Measurements from ENCODE around the gene CCNG2.
"Not testable (repeated sequence)": the region's sequence is repeated elsewhere in the genome, so short reads cannot be mapped to it uniquely, and the experiment has no call there.

CCNG2 gene

DNA sequence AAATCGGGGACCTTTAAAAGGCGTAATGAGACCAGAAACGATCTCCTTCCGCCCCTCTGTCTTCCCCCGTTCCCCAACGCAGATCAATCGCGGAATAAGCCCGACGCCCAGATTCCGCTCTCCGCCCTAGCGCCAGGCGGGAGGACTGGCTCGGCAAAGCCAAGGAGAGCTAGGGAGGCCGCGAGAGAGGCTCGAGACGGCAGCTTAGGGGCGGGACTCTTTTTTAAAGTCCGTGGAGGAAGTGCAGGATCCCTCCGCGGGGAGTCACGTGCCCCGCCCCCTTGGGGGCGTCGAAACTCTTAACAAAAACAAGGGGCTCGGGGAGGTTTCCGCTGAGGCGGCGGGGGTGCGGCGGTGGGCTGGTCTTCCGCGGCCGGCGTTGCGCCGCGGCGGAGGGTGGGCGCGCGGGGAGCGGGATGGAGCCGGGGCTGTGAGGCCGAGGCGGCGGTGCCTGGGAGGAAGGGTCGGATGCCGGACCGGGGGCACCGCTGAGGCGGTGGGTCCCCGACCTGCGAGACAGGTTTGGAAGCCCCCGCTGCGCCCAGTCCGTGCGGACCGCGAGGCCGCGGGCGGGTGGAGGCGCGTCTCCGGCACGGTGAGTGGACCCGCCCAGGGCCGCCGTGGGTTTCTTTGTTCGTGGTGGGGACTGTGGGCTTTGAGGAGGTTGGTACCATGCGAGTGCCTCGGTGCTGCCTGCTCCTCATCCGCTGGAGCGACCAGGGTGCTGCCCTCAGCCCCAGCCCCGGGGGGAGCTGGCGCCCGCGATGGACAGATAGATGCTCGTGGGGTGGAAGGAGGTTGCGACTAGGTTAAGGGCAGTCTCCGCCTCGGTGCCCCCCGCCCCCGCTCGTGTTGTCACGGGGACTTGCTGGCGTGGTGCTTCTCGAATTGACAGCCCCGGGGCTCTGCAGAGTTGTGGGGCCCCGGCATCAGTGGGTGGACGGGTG lies at the start of gene CCNG2:
Gene CCNG2, plus strand, starts transcription at position 296 of the 947 bp plus-strand sequence. CDS start 1,326 bp downstream, outside the sequence.
- DNase-seq, result peak; percentile 98

DNA sequence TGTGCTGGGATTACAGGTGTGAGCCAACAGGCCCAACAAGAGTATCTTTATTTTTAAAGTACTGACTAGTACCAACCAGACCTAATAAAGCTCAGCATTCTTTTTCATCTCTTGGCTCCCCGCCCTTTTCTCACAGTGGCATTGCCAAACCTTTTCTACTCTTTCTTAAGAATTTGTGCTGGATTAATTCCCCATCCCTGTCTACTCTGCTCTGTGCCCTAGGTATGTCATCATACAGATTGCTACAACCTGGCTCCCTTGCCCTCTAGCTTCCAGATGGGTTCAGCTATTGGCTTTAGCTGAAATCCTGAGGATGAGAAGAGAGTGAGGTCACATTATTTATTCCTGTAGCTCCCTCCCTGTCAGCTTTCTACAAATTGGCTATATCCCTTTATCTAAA lies 46.3 kb upstream of the CCNG2 start:
- DNase-seq, result no peak

GRCh38 chr4:77113069-77113468 lies 43.9 kb upstream of the CCNG2 start:
- DNase-seq, result no peak

DNA sequence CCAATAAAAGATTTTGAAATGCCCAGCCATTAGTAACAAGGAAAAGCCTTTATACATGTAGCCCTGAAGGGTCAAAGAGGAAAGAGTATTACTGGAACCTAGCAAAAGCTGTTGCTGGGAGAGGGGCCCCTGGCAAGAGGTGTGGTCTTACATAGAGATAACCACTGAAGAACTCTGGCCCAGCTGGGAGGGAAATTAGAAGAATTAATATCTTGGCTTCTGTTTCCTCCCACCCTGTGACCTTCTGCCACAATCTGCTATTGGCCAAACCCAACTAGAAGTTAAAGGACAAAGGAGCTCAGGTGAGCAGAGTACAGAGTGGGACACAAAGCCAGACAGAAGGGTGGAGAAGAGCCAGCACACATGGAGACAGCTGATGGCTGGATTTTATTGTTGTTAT lies 39.3 kb upstream of the CCNG2 start:
- DNase-seq, result no peak

- DNase-seq, result no peak
Measured at GRCh38 chr4:77120886-77121508, 36.0 kb upstream of the CCNG2 start.

DNA sequence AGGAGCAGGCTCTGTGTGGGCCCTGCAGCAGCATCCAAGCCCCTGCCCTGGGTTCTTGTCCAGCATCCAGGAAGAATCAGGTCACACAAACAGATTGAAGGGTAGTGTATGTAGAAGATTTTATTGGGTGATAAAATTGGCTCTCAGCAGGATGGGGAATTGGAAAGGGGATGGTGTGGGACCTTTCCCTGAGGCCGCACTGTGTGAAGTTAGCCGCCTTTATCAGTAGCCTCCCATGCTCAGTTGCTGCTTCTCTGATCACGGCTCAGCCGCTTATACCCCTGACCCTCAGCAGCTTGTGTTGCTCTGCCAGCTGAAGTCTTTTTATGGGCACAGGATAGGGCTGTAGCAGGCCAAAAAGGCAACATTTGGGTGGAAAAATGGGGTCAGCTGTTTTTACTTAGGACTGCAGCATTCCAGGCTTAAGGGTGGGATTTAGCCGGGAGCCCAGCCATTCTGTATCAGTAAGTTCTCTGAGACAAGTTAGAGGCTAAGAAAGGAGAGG lies 35.2 kb upstream of the CCNG2 start:
- DNase-seq, result no peak

- no peak for DNase-seq
Measured at GRCh38 chr4:77122656-77123055, 34.4 kb upstream of the CCNG2 start.

GRCh38 chr4:77123411-77123810 lies 33.6 kb upstream of the CCNG2 start:
- DNase-seq, result no peak

GRCh38 chr4:77124576-77124975 lies 32.4 kb upstream of the CCNG2 start:
- DNase-seq, result no peak

- DNase-seq, result no peak
Measured at GRCh38 chr4:77125961-77126360, 31.0 kb upstream of the CCNG2 start.

GRCh38 chr4:77126809-77127208 lies 30.2 kb upstream of the CCNG2 start:
- peak; percentile 67 for DNase-seq

- DNase-seq, result peak; percentile 67
Measured at GRCh38 chr4:77127215-77127614, 29.8 kb upstream of the CCNG2 start.

- DNase-seq, result no peak
Measured at GRCh38 chr4:77127837-77128621, 29.0 kb upstream of the CCNG2 start.

DNA sequence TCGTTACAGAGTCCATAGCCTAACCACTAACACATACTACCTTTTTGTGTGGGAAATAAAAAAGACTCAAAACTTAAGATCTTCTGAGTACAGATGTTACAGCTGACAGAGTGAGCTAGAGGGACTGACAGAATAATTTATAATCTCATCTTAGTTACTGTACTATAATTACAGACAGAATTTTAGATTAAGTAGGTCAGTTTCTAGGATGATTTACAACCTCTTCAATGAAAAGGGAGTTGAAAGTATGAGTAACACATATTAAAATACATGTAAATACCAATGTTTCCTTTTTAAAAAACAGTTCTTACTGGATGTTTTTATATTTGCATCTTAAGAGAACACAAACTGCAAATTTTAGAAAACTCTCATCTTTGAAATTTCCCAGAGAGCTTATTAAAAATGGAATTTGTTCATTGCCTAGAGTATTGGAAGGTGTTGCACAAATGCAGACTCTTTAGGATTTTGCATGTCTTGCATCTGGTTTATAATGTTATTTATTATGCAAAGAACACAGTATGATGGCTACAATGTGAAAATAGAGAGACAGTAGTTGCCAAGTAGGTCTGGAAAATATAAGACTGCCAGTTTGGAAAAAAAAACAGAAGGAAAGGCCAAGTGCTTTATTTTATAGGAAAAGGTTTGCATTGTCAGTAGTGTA lies 24.2 kb upstream of the CCNG2 start:
- no peak for DNase-seq

DNA sequence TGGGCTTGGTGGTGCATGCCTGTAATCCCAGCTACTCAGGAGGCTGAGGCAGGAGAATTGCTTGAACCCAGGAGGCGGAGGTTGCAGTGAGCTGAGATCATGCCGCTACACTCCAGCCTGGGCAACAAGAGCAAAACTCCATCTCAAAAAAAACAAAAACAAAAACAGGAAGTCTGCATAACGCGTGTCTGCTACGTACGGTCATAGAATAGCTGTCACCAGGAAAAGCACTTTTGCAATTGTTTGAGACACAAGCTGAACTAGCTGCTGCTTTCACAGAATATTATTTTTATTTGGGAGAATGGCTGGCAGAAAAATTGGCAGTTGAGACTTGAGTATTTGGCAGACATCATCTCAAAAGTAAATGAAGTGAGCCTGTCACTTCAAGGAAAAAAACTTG lies 19.6 kb upstream of the CCNG2 start:
- not testable (repeated sequence) for DNase-seq

GRCh38 chr4:77141964-77142645 lies 14.9 kb upstream of the CCNG2 start:
- DNase-seq, result no peak

- no peak for DNase-seq
Measured at GRCh38 chr4:77142646-77143028, 14.4 kb upstream of the CCNG2 start.

DNA sequence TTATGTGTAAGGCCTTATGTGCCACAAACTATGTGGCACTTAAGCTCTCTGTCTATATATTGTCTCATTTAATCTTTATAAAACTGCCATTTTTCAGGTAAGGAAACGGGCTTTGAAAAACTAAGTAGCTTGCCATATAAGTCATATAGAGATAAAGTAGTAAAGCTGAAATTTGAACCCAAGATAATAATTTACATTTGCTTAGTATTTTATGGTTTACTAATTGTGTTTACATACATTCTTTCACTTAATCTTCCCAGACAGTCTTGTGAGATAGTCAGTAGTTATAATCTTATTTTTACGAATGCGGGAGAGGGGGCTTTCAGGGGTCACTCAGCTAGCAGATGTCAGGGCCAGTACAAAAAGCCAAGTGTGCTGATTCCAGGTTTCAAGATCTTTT lies 13.9 kb upstream of the CCNG2 start:
- DNase-seq, result no peak

DNA sequence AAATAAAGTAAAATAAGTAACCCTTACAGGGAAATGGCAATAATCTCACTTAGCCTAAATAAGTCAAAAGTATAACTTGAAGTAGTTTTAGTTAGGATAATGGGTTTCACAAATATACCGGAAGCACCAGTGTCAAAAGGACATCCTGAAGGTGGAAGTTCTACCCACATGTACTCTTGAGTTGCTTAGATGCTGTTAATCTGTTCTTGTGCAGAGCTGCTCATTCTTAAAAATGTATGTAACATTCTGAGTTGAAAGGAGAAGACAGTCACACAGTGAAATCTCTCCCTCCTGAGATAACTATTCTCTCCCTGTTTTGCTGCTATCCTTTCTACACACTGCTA lies 11.2 kb upstream of the CCNG2 start:
- peak; percentile 66 for DNase-seq

GRCh38 chr4:77146186-77147078 lies 10.6 kb upstream of the CCNG2 start:
- peak; percentile 66 for DNase-seq
